Measurements from ENCODE around the gene KDM2A.
"Not testable (repeated sequence)": the region's sequence is repeated elsewhere in the genome, so short reads cannot be mapped to it uniquely, and the experiment has no call there.

KDM2A gene

GRCh38 chr11:67199751-67200150 lies 80.7 kb downstream of the KDM2A start:
- DNase-seq, result no peak
- Mint-ChIP-seq H3K36me3 (ENCODE audit: low read depth) (peaks cover 75% of the 10 kb centered on the region), H3K27ac (no peak overlapping the region), H3K27me3 (ENCODE audit: low read depth, poor library complexity) (no peaks in the 10 kb centered on the region), H3K4me1 (no peaks in the 10 kb centered on the region), H3K9me3 (no peaks in the 10 kb centered on the region), H3K4me3 (no peak overlapping the region)
- no peak for TF ChIP-seq CTCF (IDR thresholded peaks at IDR 0.05)

GRCh38 chr11:67202028-67202427 lies 83.0 kb downstream of the KDM2A start:
- no peak overlapping the region for H3K4me3 Mint-ChIP-seq
- no peak overlapping the region for H3K27ac Mint-ChIP-seq

GRCh38 chr11:67204822-67205221 lies 85.8 kb downstream of the KDM2A start:
- no peak for TF ChIP-seq CTCF (IDR thresholded peaks at IDR 0.05)
- Mint-ChIP-seq H3K4me1 (peaks cover 14% of the 10 kb centered on the region), H3K27ac (no peak overlapping the region), H3K36me3 (ENCODE audit: low read depth) (peaks cover 67% of the 10 kb centered on the region), H3K27me3 (ENCODE audit: low read depth, poor library complexity) (no peaks in the 10 kb centered on the region), H3K4me3 (no peak overlapping the region), H3K9me3 (no peaks in the 10 kb centered on the region)
- no peak for DNase-seq

More at GRCh38 chr11:67202028-67202427, 83.0 kb downstream of the KDM2A start:
- Mint-ChIP-seq H3K9me3 (no peaks in the 10 kb centered on the region), H3K36me3 (ENCODE audit: low read depth) (peaks cover 72% of the 10 kb centered on the region), H3K4me1 (peaks cover 14% of the 10 kb centered on the region), H3K27me3 (ENCODE audit: low read depth, poor library complexity) (no peaks in the 10 kb centered on the region)
- TF ChIP-seq CTCF (IDR thresholded peaks at IDR 0.05), result no peak
- no peak for DNase-seq

- H3K36me3 Mint-ChIP-seq (ENCODE audit: low read depth), result peaks cover 59% of the 10 kb centered on the region
- H3K27ac Mint-ChIP-seq; H3K4me3 Mint-ChIP-seq; DNase-seq; H3K27me3 Mint-ChIP-seq (ENCODE audit: low read depth, poor library complexity); H3K9me3 Mint-ChIP-seq: not testable (repeated sequence)
- peaks cover 14% of the 10 kb centered on the region for H3K4me1 Mint-ChIP-seq
Measured at GRCh38 chr11:67209222-67209621, 90.2 kb downstream of the KDM2A start.

GRCh38 chr11:67211656-67212436 lies 92.8 kb downstream of the KDM2A start:
- DNase-seq, result no peak
- H3K36me3 Mint-ChIP-seq (ENCODE audit: low read depth), result peaks cover 67% of the 10 kb centered on the region
- no peak for TF ChIP-seq CTCF (IDR thresholded peaks at IDR 0.05)
- no peaks in the 10 kb centered on the region for H3K9me3 Mint-ChIP-seq
- peaks cover 2% of the 10 kb centered on the region for H3K4me1 Mint-ChIP-seq
- H3K4me3 Mint-ChIP-seq, result no peak overlapping the region
- peak overlapping the region; percentile 15 for H3K27ac Mint-ChIP-seq
- H3K27me3 Mint-ChIP-seq (ENCODE audit: low read depth, poor library complexity), result no peaks in the 10 kb centered on the region

- Mint-ChIP-seq H3K4me3 (no peak overlapping the region), H3K4me1 (no peaks in the 10 kb centered on the region), H3K27me3 (ENCODE audit: low read depth, poor library complexity) (no peaks in the 10 kb centered on the region), H3K9me3 (no peaks in the 10 kb centered on the region), H3K27ac (no peak overlapping the region), H3K36me3 (ENCODE audit: low read depth) (peaks cover 70% of the 10 kb centered on the region)
- TF ChIP-seq CTCF (IDR thresholded peaks at IDR 0.05), result no peak
- DNase-seq, result no peak
Measured at GRCh38 chr11:67213178-67213621, 94.1 kb downstream of the KDM2A start.
